Measurements from ENCODE around the gene DOK4. TPM values are rescaled to one million over a fixed set of nuclear protein-coding genes. Genes with fewer than 3 reads are reported as not detected.

The DOK4 gene
- total and polyA plus RNA-seq, 8 donors: 11.2 to 55.9 (median 31.1) TPM

GRCh38 chr16:57498031-57498430 lies 11.7 kb upstream of the DOK4 start:
- 89 to 95% (median 92%) methylated on average over 4 of the region's 4 CpGs for WGBS, 5 donors
- H3K4me1 ChIP-seq: no peaks in the 10 kb centered on the region
- no peaks in the 10 kb centered on the region for H3K36me3 ChIP-seq
- H3K4me3 ChIP-seq: no peak overlapping the region
- intact Hi-C loops (cut with DNase I; ENCODE audit: low total_unique reads): no loop called here
- DNase-seq: no peak
- no peaks in the 10 kb centered on the region for H3K27me3 ChIP-seq
- no peak for TF ChIP-seq EP300 (IDR thresholded peaks at IDR 0.05)
- TF ChIP-seq CTCF (IDR thresholded peaks at IDR 0.05): no peak
- no peak for TF ChIP-seq POLR2AphosphoS5 (IDR thresholded peaks at IDR 0.05)
- TF ChIP-seq POLR2A (IDR thresholded peaks at IDR 0.05): no peak
- no peak overlapping the region for H3K27ac ChIP-seq
- no peaks in the 10 kb centered on the region for H3K9me3 ChIP-seq

DNA sequence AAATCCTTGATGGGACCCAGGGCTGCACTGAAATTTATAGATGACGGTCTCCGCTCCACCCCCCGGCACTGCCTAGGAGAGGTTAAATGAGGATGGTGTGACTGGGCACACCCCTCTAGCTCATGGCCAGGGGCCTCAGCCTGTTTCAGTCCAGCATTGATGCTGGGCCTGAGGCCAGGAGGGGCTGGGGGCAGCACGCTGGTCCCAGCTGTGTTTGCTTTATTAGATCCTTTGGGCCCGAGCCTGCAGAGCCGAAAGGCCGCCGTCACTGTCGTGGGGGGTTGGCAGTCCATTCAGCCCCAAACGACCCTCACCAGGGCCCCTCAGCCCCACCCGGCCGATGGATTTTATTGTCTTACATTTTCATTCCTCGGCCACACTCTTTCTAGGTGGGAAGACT lies 10.8 kb upstream of the DOK4 start:
- DNase-seq: peak in 1 of 2 donors; percentile 22
- Histone ChIP-seq H3K9me3 (no peaks in the 10 kb centered on the region), H3K4me3 (no peak overlapping the region), H3K4me1 (no peaks in the 10 kb centered on the region), H3K27me3 (no peaks in the 10 kb centered on the region), H3K36me3 (no peaks in the 10 kb centered on the region), H3K27ac (no peak overlapping the region)
- WGBS, 5 donors: 62 to 71% (median 68%) methylated on average over 12 to 13 of the region's 13 CpGs
- intact Hi-C loops (cut with DNase I; ENCODE audit: low total_unique reads): no loop called here
- TF ChIP-seq CTCF (IDR thresholded peaks at IDR 0.05): no peak
- no peak for TF ChIP-seq POLR2A (IDR thresholded peaks at IDR 0.05)

DNA sequence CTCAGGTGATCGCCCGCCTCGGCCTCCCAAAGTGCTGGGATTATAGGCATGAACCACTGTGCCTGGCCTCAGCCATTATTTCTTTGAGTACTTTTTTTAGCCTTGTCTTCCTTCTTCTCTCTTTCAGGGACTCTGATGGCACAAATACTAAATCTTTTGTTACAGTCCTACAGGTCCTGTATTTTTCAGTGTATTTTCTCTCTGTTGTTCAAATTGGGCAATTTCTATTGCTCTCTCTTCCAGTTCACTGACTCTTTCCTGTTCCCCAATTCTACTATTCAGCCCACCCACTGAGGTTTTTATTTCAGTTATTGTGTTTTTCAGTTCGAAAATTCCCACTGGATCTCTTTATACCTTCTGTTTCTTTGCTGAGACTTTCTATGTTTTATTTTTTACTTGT lies 7.5 kb upstream of the DOK4 start:
- DNase-seq: no peak
- H3K27ac ChIP-seq: no peak overlapping the region
- H3K4me3 ChIP-seq: no peak overlapping the region
- WGBS, 5 donors: 91 to 96% (median 94%) methylated on average over 4 of the region's 4 CpGs
- no peaks in the 10 kb centered on the region for H3K27me3 ChIP-seq
- no peaks in the 10 kb centered on the region for H3K36me3 ChIP-seq
- intact Hi-C loops (cut with DNase I; ENCODE audit: low total_unique reads): no loop called here
- no peaks in the 10 kb centered on the region for H3K4me1 ChIP-seq
- TF ChIP-seq POLR2AphosphoS5 (IDR thresholded peaks at IDR 0.05) (no peak), EP300 (IDR thresholded peaks at IDR 0.05) (no peak), CTCF (IDR thresholded peaks at IDR 0.05) (no peak), POLR2A (IDR thresholded peaks at IDR 0.05) (no peak)
- H3K9me3 ChIP-seq: no peaks in the 10 kb centered on the region

- H3K9me3 ChIP-seq: no peaks in the 10 kb centered on the region
- no peak for DNase-seq
- no peak overlapping the region for H3K27ac ChIP-seq
- no peaks in the 10 kb centered on the region for H3K27me3 ChIP-seq
- intact Hi-C loops (cut with DNase I; ENCODE audit: low total_unique reads): no loop called here
- 87 to 94% (median 93%) methylated on average over 5 of the region's 5 CpGs for WGBS, 5 donors
- peaks cover 23 to 27% (median 27%) of the 10 kb centered on the region in 4 donors for H3K4me1 ChIP-seq
- no peak for TF ChIP-seq EP300 (IDR thresholded peaks at IDR 0.05)
- no peak for TF ChIP-seq POLR2AphosphoS5 (IDR thresholded peaks at IDR 0.05)
- no peak for TF ChIP-seq POLR2A (IDR thresholded peaks at IDR 0.05)
- no peak for TF ChIP-seq CTCF (IDR thresholded peaks at IDR 0.05)
- H3K4me3 ChIP-seq: no peak overlapping the region
- no peaks in the 10 kb centered on the region for H3K36me3 ChIP-seq
These were observed 2.9 kb upstream of the DOK4 start for GRCh38 chr16:57489229-57489628.
